DOHH2 (cell line): Measurements from ENCODE around the gene PRKAB1.

ENCODE experiments used
- H3F3A ChIP-seq: fragments of 200-600 bp; sonication (generic), shearing (Covaris generic); 2 replicates; pipeline ENCODE4 v1.6.0; 2016; ENCODE audit warnings: antibody characterized with exemption, mild to moderate bottlenecking; ENCODE audit not compliant: control insufficient read depth, insufficient read depth
- H3K27ac ChIP-seq: fragments of 200-600 bp; sonication (generic); 2 replicates; pipeline ENCODE4 v1.5.1; 2014; ENCODE audit warnings: low read depth, mild to moderate bottlenecking, low read length, moderate library complexity
- H3K27me3 ChIP-seq: fragments of 200-600 bp; sonication (generic); 2 replicates; pipeline ENCODE4 v1.6.1; 2014; ENCODE audit warnings: mild to moderate bottlenecking, low read length, mixed read lengths; ENCODE audit not compliant: control insufficient read depth
- H3K36me3 ChIP-seq: fragments of 200-600 bp; sonication (generic); 2 replicates; pipeline ENCODE4 v1.6.1; 2014; ENCODE audit warnings: mild to moderate bottlenecking, low read length, moderate library complexity, mixed read lengths; ENCODE audit not compliant: control insufficient read depth
- H3K4me1 ChIP-seq: fragments of 200-600 bp; sonication (generic); 2 replicates; pipeline ENCODE4 v1.6.1; 2014; ENCODE audit warnings: mild to moderate bottlenecking, low read length, mixed read lengths; ENCODE audit not compliant: control insufficient read depth
- H3K4me2 ChIP-seq: fragments of 200-600 bp; sonication (generic); 2 replicates; pipeline ENCODE4 v1.6.0; 2014; ENCODE audit warnings: mild to moderate bottlenecking, low read length, moderate library complexity
- H3K4me3 ChIP-seq: fragments of 200-600 bp; sonication (generic); 2 replicates; pipeline ENCODE4 v1.5.1; 2014; ENCODE audit warnings: mild to moderate bottlenecking, low read length, mixed read lengths
- H3K79me2 ChIP-seq: fragments of 200-600 bp; sonication (generic); 2 replicates; pipeline ENCODE4 v1.6.1; 2014; ENCODE audit warnings: mild to moderate bottlenecking, low read length, mixed read lengths; ENCODE audit not compliant: control insufficient read depth
- H3K9me2 ChIP-seq: fragments of 200-600 bp; sonication (generic); replicated peaks from 2 replicates; pipeline ENCODE4 v1.6.1; 2014; ENCODE audit warnings: mild to moderate bottlenecking, low read length, mixed read lengths; ENCODE audit not compliant: control insufficient read depth
- H3K9me3 ChIP-seq: fragments of 200-600 bp; sonication (generic); 2 replicates; pipeline ENCODE4 v1.6.1; 2014; ENCODE audit warnings: antibody characterized with exemption, low read length, mixed read lengths; ENCODE audit not compliant: control insufficient read depth, insufficient read depth
- H4K20me1 ChIP-seq: fragments of 200-600 bp; sonication (generic); 2 replicates; pipeline ENCODE4 v1.6.0; 2014; ENCODE audit warnings: low read depth, mild to moderate bottlenecking, antibody characterized with exemption, low read length, moderate library complexity; ENCODE audit not compliant: control insufficient read depth, insufficient read depth
- CTCF ChIP-seq: fragments of 200-600 bp; sonication (generic); IDR thresholded peaks from one replicate; pipeline ENCODE4 v1.5.1; 2014; ENCODE audit warnings: antibody characterized with exemption, mild to moderate bottlenecking, low read depth, low read length; ENCODE audit not compliant: poor library complexity, severe bottlenecking
- EZH2phosphoT487 ChIP-seq: fragments of 200-600 bp; sonication (generic); IDR thresholded peaks from 2 replicates; pipeline ENCODE4 v1.6.1; 2017; ENCODE audit warnings: borderline replicate concordance, mild to moderate bottlenecking, antibody characterized with exemption, low read length, moderate library complexity, mixed read lengths

PRKAB1 gene

GRCh38 chr12:119681728-119682638 is 14.1 kb downstream of the PRKAB1 start:
- H3K4me2 ChIP-seq, result peak overlapping the region; percentile 64
- no peaks in the 10 kb centered on the region for H3K9me2 ChIP-seq
- peak overlapping the region; percentile 41 for H3K4me3 ChIP-seq
- no peaks in the 10 kb centered on the region for H3K27me3 ChIP-seq
- no peaks in the 10 kb centered on the region for H3K9me3 ChIP-seq
- no peaks in the 10 kb centered on the region for H4K20me1 ChIP-seq
- H3K36me3 ChIP-seq, result peaks cover 76% of the 10 kb centered on the region
- H3K4me1 ChIP-seq, result peaks cover 34% of the 10 kb centered on the region
- TF ChIP-seq CTCF (no peak), EZH2phosphoT487 (no peak)
- H3K27ac ChIP-seq, result peak overlapping the region; percentile 81
- peaks cover 18% of the 10 kb centered on the region for H3F3A ChIP-seq
- H3K79me2 ChIP-seq, result no peaks in the 10 kb centered on the region

DNA sequence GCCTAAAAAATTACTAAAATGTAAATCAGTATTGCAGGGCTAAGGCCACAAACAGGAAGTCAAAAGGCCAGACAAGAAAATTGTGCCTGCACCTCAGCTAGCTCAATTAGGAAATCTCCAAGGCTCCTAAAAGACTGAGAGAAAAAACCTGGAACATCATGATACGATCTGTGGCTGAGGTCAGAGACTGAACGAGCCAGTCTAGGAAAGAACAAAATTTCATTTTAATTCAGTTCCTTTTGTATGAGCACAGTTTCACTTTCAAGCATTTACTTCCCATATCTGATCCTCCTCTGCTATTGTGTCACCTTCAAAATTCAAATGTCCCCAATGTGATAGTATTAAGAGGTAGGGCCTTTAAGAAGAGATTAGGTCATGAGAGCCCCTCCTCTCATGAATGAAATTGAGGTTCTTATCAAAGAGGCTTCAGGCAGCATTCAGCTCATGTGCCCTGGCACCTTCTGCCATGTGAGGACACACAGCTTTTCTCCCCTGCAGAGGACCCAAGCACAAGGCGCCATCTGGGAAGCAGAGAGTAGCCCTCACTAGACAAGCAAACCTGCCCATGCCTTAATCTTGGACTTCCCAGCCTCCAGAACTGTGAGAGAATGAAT is 14.8 kb downstream of the PRKAB1 start:
- peaks cover 18% of the 10 kb centered on the region for H3F3A ChIP-seq
- H3K4me1 ChIP-seq, result peaks cover 34% of the 10 kb centered on the region
- peak overlapping the region; percentile 41 for H3K4me3 ChIP-seq
- H3K79me2 ChIP-seq, result no peaks in the 10 kb centered on the region
- H3K9me3 ChIP-seq, result no peaks in the 10 kb centered on the region
- peak overlapping the region; percentile 81 for H3K27ac ChIP-seq
- no peaks in the 10 kb centered on the region for H4K20me1 ChIP-seq
- H3K27me3 ChIP-seq, result no peaks in the 10 kb centered on the region
- H3K9me2 ChIP-seq, result no peaks in the 10 kb centered on the region
- peaks cover 77% of the 10 kb centered on the region for H3K36me3 ChIP-seq
- TF ChIP-seq EZH2phosphoT487 (no peak), CTCF (no peak)
- H3K4me2 ChIP-seq, result peak overlapping the region; percentile 64

DNA sequence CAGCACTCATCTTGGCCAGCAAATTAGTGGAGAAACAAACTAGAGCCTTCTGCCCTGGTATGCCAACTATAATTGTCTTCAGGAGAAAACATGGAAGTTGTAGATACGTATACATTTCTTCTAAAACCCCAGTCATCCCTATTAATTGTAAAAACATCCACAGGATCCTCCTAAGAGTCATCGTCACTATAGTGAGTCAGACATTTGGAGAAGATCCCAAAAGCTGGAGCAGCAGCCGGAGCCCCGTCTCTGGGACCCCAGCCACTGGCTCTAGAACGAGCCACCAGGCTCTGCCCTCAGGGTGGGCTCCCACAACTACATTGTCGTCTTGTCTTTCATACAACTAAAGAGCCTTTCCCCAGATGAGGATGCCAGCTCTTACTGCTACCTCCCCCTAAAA is 15.5 kb downstream of the PRKAB1 start:
- no peaks in the 10 kb centered on the region for H3K9me2 ChIP-seq
- H3F3A ChIP-seq, result peaks cover 18% of the 10 kb centered on the region
- H4K20me1 ChIP-seq, result no peaks in the 10 kb centered on the region
- no peaks in the 10 kb centered on the region for H3K27me3 ChIP-seq
- no peaks in the 10 kb centered on the region for H3K9me3 ChIP-seq
- H3K4me2 ChIP-seq, result 0 out of 2 replicates have a peak overlapping the region, but pooled peaks have one; percentile 64
- H3K4me3 ChIP-seq, result no peak overlapping the region
- H3K4me1 ChIP-seq, result peaks cover 34% of the 10 kb centered on the region
- TF ChIP-seq EZH2phosphoT487 (no peak), CTCF (no peak)
- H3K79me2 ChIP-seq, result no peaks in the 10 kb centered on the region
- H3K27ac ChIP-seq, result no peak overlapping the region; the same call in 1 of the 2 replicates
- peaks cover 77% of the 10 kb centered on the region for H3K36me3 ChIP-seq
